ENCODE data around the gene CTPS2.

Gene CTPS2

GRCh38 chrX:16711893-16712547 lies 449 bp downstream of the CTPS2 start:
- no peak for DNase-seq

GRCh38 chrX:16711219-16711811 lies 1.2 kb downstream of the CTPS2 start:
- DNase-seq, result no peak

- DNase-seq, result no peak
These were observed 4.5 kb downstream of the CTPS2 start for GRCh38 chrX:16708016-16708415.

- no peak for DNase-seq
These were observed 7.1 kb downstream of the CTPS2 start for GRCh38 chrX:16705370-16705769.

GRCh38 chrX:16702700-16703599 lies 9.5 kb downstream of the CTPS2 start:
- no peak for DNase-seq

- no peak for DNase-seq
These were observed 11.7 kb downstream of the CTPS2 start for GRCh38 chrX:16700734-16701133.

- no peak for DNase-seq
These were observed 13.1 kb downstream of the CTPS2 start for GRCh38 chrX:16699389-16699788.

GRCh38 chrX:16696956-16697355 lies 15.5 kb downstream of the CTPS2 start:
- no peak for DNase-seq

GRCh38 chrX:16695079-16695676 lies 17.3 kb downstream of the CTPS2 start:
- DNase-seq, result no peak

- DNase-seq, result no peak
These were observed 25.0 kb downstream of the CTPS2 start for GRCh38 chrX:16687514-16687913.

GRCh38 chrX:16683007-16683664 lies 29.3 kb downstream of the CTPS2 start:
- no peak for DNase-seq

GRCh38 chrX:16678689-16679088 lies 33.8 kb downstream of the CTPS2 start:
- DNase-seq, result no peak

- no peak for DNase-seq
These were observed 41.5 kb downstream of the CTPS2 start for GRCh38 chrX:16671005-16671404.

GRCh38 chrX:16666541-16666940 lies 45.9 kb downstream of the CTPS2 start:
- DNase-seq, result no peak

- no peak for DNase-seq
These were observed 47.4 kb downstream of the CTPS2 start for GRCh38 chrX:16665089-16665488.

- no peak for DNase-seq
These were observed 47.8 kb downstream of the CTPS2 start for GRCh38 chrX:16664626-16665025.

GRCh38 chrX:16664074-16664473 lies 48.4 kb downstream of the CTPS2 start:
- DNase-seq, result no peak

- DNase-seq, result no peak
These were observed 50.1 kb downstream of the CTPS2 start for GRCh38 chrX:16662402-16662801.

GRCh38 chrX:16661495-16661894 lies 51.0 kb downstream of the CTPS2 start:
- no peak for DNase-seq

- no peak for DNase-seq
These were observed 53.1 kb downstream of the CTPS2 start for GRCh38 chrX:16659321-16659720.

GRCh38 chrX:16658284-16658683 lies 54.2 kb downstream of the CTPS2 start:
- no peak for DNase-seq

- DNase-seq, result no peak
These were observed 58.4 kb downstream of the CTPS2 start for GRCh38 chrX:16654093-16654492.

GRCh38 chrX:16653424-16653823 lies 59.0 kb downstream of the CTPS2 start:
- DNase-seq, result no peak
